ENCODE results near the gene NEIL1.
A peak's percentile ranks its signal among the peaks of the same experiment; 100 is the strongest.
"Not testable (repeated sequence)": the region's sequence is repeated elsewhere in the genome, so short reads cannot be mapped to it uniquely, and the experiment has no call there.

NEIL1 gene

GRCh38 chr15:75335313-75335704, 11.5 kb upstream of the NEIL1 start:
- no peak for DNase-seq

- DNase-seq, result peak; percentile 85 to 87
Measured at GRCh38 chr15:75335705-75336355, 11.0 kb upstream of the NEIL1 start, which contains the start of gene COMMD4. Gene COMMD4 (plus strand): TSS chr15:75336063. CDS start chr15:75336090, 27 bp downstream.

DNA sequence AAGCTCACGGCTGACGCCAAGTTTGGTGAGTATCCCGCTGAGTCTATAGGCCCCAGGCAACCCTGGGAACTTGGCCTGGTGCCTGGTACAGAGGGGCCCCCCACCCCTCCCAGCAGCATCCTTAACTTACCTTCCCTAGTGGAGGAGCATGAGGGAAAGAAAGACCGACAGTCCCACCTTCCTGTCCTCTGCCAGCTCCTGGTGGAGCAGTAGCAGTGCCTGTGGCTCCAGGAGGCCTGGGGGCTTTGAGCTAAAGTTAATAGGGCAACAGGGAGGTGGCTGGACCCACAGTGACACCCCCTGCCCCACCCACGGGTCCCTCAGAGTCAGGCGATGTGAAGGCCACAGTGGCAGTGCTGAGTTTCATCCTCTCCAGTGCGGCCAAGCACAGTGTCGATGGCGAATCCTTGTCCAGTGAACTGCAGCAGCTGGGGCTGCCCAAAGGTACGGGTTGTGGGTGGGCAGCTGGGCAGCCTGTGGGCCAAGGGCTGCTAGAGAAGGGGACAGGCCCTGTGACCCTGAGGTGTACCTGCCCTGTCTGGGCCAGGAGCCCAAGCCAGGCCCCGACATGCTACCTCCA, 8.1 kb upstream of the NEIL1 start:
- DNase-seq, result no peak

DNA sequence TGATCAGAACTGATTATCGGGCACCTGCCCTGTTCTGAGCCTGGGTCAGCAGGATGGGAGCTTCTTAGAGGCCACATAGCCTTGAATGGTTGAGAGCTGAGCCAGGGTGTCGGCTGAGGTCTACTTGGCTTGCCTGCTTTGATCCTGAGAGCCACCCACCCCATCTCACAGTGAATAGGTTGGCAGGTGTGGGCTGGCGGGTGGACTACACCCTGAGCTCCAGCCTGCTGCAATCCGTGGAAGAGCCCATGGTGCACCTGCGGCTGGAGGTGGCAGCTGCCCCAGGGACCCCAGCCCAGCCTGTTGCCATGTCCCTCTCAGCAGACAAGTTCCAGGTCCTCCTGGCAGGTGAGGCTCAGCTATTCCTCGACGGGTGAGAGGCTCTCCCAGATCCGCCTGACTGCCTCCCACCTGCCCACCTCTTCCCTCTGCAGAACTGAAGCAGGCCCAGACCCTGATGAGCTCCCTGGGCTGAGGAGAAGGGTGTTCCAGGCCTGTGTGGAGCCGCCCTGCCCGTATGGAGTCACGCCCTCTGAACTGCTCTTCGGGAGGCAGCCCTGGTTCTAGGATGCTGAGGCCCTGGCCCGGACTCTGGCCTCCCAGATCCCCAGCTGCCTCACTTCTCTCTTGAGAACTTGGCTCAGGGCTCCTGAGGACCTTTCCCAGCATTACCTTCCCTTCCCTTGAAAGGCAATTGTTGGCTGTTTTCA, 7.2 kb upstream of the NEIL1 start:
- no peak for DNase-seq

GRCh38 chr15:75342221-75342620, 4.6 kb upstream of the NEIL1 start:
- no peak for DNase-seq

DNA sequence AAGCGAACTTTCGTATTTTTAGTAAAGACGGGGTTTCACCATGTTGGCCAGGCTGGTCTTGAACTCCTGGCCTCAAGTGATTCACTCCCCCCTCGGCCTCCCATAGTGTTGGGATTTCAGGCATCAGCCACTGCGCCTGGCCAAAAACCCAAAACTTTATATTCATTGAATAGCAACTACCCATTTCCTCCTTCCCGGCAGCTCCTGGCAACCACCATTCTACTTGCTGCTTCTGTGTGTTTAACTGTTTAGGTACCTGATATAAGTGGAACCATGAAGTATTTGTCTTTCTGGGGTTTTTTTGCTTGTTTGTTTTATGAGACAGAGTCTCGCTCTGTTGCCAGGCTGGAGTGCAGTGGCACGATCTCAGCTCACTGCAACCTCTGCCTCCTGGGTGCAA, 2.9 kb upstream of the NEIL1 start:
- not testable (repeated sequence) for DNase-seq

- peak; percentile 25 to 39 for DNase-seq
Measured at GRCh38 chr15:75347222-75348033, 589 bp downstream of the NEIL1 start.

- DNase-seq, result no peak
Measured at GRCh38 chr15:75348034-75348561, 1.3 kb downstream of the NEIL1 start.

DNA sequence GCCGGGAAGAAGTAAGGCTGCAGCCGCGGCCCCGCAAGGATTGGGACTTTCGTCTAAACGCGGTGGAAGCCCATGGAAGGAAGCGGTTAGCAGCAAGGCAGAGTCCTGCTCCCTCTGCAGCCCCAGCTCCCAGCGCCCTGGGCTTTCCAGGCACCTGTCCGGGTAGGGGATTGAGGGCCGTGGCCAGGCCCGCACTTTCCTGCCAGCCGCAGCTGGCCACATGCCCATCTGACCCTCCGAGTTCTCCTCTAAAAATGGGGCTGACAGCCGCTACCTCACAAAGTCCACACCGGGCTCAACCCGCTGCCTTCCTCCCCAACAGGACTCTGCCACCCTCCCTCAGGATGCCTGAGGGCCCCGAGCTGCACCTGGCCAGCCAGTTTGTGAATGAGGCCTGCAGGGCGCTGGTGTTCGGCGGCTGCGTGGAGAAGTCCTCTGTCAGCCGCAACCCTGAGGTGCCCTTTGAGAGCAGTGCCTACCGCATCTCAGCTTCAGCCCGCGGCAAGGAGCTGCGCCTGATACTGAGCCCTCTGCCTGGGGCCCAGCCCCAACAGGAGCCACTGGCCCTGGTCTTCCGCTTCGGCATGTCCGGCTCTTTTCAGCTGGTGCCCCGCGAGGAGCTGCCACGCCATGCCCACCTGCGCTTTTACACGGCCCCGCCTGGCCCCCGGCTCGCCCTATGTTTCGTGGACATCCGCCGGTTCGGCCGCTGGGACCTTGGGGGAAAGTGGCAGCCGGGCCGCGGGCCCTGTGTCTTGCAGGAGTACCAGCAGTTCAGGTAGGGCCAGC, 1.9 kb downstream of the NEIL1 start:
- no peak for DNase-seq

DNA sequence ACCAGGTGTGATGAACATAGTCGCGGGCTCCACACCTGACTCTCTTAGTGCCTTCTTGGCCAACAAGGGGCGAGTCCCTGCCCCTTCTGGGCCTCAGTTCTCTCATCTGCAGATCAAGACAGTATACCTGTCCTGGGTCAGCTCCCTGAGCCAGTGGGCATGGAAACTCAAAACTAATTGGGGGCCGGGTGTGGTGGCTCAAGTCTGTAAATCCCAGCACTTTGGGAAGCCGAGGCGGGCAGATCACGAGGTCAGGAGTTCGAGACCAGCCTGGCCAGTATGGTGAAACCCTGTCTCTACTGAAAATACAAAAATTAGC, 2.5 kb downstream of the NEIL1 start:
- DNase-seq, result not testable (repeated sequence)

DNA sequence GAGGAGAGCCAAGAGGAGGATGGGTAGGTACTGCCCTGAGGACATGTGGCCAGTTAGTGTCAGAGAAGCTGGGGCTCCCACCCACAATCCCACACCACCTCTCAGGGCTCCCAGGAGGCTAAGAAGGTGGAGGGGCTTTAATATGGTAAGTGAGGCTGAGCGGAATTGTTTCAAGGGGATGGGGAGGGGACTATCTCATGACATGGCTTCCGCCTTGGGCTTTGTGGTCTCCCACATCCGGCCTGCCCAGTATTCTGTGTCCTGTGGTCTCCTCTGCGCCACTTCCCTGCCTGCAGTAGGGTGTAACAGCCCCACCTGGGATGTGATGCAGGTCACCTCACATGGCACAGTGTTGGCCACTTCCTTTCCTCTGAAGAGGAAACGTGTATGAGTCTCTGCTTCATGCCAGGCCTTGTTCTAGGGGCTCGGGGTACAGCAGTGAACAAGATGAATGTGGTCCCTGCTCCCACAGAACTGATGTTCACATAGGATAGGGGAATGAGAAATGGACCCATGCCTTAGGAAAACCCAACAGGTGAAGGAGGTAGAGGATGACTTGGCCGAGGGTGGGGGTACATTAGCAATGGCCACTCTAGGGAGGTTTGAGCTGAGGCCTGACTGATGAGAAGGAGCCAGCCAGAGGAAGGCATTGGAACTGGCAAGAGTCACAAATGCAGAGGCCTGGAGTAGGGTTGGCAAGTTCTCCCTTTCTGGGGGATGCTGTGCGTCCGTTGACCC, 3.2 kb downstream of the NEIL1 start:
- DNase-seq, result peak; percentile 37 to 58

GRCh38 chr15:75350601-75351361, 3.9 kb downstream of the NEIL1 start:
- DNase-seq, result no peak

DNA sequence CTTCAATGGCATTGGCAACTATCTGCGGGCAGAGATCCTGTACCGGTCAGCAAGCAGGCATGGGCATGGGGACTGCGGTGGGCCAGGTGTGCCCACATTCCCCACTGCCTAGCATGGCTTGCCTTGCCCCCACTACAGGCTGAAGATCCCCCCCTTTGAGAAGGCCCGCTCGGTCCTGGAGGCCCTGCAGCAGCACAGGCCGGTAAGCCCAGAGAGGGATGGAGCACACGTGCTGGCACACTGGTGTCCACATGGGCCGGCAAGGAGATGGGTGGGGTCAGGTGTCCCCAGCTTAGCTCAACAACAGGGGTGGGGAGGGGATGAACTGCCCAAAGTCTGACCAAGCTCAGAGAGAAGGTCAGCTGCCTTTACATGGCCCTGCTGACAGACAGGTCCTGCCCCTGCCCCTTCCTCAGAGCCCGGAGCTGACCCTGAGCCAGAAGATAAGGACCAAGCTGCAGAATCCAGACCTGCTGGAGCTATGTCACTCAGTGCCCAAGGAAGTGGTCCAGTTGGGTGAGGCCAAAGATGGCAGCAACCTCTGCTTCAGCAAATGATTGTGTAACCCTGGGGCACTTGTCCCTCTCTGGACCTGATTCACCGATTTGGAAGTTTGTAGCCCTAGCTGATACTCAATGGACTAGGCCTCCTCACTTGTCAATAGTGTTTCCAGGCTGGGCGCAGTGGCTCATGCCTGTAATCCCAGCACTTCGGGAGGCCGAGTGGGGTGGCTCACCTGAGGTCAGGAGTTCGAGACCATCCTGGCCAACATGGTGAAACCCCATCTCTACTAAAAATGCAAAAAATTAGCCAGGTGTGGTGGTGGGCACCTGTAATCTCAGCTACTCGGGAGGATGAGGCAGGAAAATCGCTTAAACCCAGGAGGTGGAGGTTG, 5.6 kb downstream of the NEIL1 start:
- DNase-seq, result no peak

- DNase-seq, result no peak
Measured at GRCh38 chr15:75353604-75354003, 6.8 kb downstream of the NEIL1 start.

DNA sequence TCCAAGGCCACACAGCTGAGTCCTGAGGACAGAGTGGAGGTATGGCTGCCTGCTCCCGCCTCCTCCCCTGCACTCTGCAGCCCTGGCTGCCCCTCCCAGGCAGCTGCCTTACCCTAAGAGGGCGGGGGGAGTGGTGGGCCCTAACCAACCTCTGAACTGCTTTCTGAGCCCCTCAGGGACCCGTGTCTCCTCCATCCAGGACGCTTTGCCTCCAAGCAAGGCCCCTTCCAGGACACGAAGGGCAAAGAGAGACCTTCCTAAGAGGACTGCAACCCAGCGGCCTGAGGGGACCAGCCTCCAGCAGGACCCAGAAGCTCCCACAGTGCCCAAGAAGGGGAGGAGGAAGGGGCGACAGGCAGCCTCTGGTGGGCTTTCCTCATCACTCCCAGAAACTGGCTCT, 7.6 kb downstream of the NEIL1 start:
- DNase-seq, result no peak

- no peak for DNase-seq
Measured at GRCh38 chr15:75355369-75355768, 8.5 kb downstream of the NEIL1 start.

DNA sequence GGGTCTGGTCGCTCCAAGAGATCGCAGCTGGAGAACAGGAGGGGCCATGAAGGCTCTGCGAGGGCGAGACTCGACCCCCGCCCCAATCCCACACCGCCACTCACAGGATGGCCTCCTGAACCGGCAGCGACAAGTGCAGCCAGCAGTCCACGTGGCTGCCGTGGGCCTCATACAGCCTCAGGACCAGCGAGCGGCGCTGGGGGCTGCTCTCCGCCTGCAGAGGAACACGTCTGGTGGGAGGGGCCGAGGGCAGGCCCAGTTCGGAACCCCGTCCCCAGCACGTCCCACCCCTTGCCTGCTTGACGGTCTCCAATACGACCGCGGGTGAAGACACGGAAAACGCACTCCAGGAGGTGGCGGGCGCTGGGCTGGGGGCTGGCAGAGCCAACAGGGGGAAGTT, 9.2 kb downstream of the NEIL1 start:
- DNase-seq, result no peak

GRCh38 chr15:75356517-75356916, 9.7 kb downstream of the NEIL1 start:
- no peak for DNase-seq

DNA sequence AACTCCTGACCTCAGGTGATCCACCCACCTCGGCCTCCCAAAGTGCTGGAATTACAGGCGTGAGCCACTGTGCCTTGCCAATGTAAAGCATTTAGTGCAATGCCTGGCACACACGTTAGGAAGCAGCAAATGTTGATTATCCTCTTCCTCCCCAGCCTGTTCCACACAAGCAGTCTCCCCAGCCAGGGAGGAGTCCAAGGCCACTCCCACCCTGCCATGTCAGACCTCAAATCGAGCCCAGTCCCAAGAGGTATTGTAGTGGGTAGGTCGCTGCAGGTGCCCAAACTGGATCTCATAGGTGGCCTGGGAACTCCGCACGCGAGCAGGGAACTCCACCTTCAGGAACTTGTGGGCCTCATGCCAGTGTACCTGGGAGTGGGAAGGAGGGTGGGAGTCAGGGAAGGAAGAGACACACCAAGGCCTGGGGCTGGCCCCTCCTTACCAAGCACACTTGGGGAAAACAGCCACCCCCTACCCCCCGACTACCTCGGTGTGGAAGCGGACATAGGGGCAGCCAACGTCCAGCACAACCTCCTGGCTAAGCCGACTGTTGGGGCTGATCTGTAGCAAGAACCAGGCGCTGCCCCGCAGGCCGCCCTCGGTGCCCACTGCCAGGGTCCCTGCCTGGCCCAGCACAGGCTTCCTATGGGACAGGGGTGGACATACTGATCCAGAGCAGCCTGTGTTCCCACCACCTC, 11.3 kb downstream of the NEIL1 start:
- no peak for DNase-seq

Measured in stimulated activated CD4-positive, alpha-beta T cell treated with anti-CD3 and anti-CD28 coated beads, Interleukin-2, amount 100 ng/mL, for 48 hours (primary cell).